ENCODE results near the gene NAB2.

NAB2 gene

GRCh38 chr12:57131896-57132744 is 43.2 kb downstream of the NAB2 start:
- no peak for DNase-seq (ENCODE audit: low read depth in 3 of 3)

- no peak for DNase-seq (ENCODE audit: low read depth in 3 of 3)
Measured at GRCh38 chr12:57133013-57133569, 44.2 kb downstream of the NAB2 start.

GRCh38 chr12:57133916-57134315 is 45.0 kb downstream of the NAB2 start:
- DNase-seq (ENCODE audit: low read depth in 3 of 3): no peak

GRCh38 chr12:57134949-57135348 is 46.0 kb downstream of the NAB2 start:
- DNase-seq (ENCODE audit: low read depth in 3 of 3): no peak

GRCh38 chr12:57135527-57136326 is 46.8 kb downstream of the NAB2 start:
- DNase-seq (ENCODE audit: low read depth in 3 of 3): no peak

- DNase-seq (ENCODE audit: low read depth in 3 of 3): no peak
Measured at GRCh38 chr12:57138526-57139272, 49.8 kb downstream of the NAB2 start.

GRCh38 chr12:57139796-57140649 is 51.1 kb downstream of the NAB2 start:
- DNase-seq (ENCODE audit: low read depth in 3 of 3): no peak

- DNase-seq (ENCODE audit: low read depth in 3 of 3): no peak
Measured at GRCh38 chr12:57141249-57141648, 52.3 kb downstream of the NAB2 start.

- DNase-seq (ENCODE audit: low read depth in 3 of 3): no peak
Measured at GRCh38 chr12:57142121-57142520, 53.2 kb downstream of the NAB2 start.

- DNase-seq (ENCODE audit: low read depth in 3 of 3): no peak
Measured at GRCh38 chr12:57142727-57143126, 53.8 kb downstream of the NAB2 start.

GRCh38 chr12:57143454-57143853 is 54.5 kb downstream of the NAB2 start:
- DNase-seq (ENCODE audit: low read depth in 3 of 3): no peak
